ENCODE data around the gene RFX7.

The RFX7 gene

DNA sequence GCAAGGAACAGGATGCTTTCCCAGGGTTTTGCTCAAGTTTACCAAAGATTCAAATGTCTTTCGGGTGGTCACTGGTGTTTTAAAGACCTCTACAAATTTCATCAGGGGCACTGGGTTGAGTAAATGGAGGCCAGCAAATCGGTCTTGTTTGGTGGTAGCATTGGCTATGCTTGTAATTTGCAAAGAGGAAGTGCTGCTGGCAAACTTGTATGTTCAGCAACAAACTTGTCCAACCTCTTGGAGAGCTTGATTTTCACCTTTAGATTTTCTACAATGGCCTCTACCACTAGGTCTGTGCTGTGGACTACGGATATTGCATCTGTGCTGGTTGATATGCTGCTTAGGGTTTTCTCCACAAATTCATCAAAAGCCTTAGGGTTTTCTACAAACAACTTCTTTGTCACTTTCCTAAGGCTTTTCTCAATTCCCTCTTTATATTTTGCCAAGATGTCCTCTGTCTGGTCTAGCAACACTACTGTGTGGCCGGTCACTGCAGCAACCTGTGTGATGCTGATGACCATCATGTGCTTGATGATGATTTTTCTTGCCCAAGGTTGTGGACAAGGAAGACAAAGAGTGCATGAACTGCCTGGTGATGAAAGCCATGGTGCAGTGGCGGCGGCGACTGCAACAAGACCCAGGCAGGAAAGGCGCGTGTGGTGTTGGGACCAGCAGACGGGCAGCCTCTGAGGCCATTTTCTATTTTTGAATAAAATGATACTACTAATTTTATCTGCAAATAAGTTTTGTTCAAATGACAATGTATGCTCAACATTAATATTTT is 50.8 kb downstream of the RFX7 start:
- Histone ChIP-seq H3K36me3 (no peaks in the 10 kb centered on the region), H3K9me3 (ENCODE audit: severe bottlenecking) (no peaks in the 10 kb centered on the region), H3K27ac (no peak overlapping the region), H3K27me3 (ENCODE audit: insufficient read depth, low read depth, severe bottlenecking) (no peaks in the 10 kb centered on the region), H3K4me3 (ENCODE audit: low read depth, low read length) (no peak overlapping the region)
- no peak for DNase-seq
- TF ChIP-seq, protein P1, sequence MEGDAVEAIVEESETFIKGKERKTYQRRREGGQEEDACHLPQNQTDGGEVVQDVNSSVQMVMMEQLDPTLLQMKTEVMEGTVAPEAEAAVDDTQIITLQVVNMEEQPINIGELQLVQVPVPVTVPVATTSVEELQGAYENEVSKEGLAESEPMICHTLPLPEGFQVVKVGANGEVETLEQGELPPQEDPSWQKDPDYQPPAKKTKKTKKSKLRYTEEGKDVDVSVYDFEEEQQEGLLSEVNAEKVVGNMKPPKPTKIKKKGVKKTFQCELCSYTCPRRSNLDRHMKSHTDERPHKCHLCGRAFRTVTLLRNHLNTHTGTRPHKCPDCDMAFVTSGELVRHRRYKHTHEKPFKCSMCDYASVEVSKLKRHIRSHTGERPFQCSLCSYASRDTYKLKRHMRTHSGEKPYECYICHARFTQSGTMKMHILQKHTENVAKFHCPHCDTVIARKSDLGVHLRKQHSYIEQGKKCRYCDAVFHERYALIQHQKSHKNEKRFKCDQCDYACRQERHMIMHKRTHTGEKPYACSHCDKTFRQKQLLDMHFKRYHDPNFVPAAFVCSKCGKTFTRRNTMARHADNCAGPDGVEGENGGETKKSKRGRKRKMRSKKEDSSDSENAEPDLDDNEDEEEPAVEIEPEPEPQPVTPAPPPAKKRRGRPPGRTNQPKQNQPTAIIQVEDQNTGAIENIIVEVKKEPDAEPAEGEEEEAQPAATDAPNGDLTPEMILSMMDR (IDR thresholded peaks at IDR 0.05; ENCODE audit: low read depth, low read length): no peak

DNA sequence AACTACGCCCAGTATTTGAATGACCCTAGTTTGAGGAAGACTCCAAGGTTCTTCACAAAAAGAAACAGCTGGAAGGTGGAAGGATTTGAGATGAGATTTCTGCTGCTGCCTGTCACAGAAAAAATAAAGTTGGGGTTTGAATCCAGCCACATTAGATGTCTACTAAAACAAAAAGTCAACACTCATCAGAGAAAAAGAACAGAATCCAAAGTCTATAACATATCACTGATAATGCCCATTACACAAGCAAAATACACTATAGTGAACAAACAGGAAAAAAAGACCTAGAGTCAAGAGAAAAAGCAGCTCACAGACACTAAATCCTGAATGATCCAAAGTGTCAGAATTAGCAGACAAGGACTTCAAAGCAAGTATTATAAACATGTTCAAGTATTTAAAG is 56.0 kb downstream of the RFX7 start:
- H3K9me3 ChIP-seq (ENCODE audit: severe bottlenecking): no peaks in the 10 kb centered on the region
- TF ChIP-seq, protein P1 (IDR thresholded peaks at IDR 0.05; ENCODE audit: low read depth, low read length): no peak
- H3K36me3 ChIP-seq: no peaks in the 10 kb centered on the region
- H3K27ac ChIP-seq: no peak overlapping the region
- no peak for DNase-seq
- no peaks in the 10 kb centered on the region for H3K27me3 ChIP-seq (ENCODE audit: insufficient read depth, low read depth, severe bottlenecking)
- no peak overlapping the region for H3K4me3 ChIP-seq (ENCODE audit: low read depth, low read length)

DNA sequence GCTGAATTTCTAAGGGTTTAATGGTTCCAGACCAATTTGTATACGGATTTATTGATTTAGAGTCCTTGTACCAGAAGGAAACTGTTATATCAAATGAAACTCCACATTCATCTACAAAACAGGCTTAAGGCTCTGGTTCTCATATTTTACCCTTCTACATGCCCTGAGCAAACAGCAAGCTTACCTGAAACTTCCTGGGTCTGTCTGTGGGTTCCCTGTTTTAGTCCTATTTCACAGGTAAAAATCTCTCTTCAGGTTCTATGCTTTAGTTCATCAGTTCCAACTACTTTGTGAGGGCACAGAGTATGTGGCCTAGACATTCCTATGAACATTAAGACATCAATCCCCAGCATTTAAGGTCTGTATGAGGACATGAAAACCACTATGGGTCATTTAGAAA is 57.7 kb downstream of the RFX7 start:
- no peak overlapping the region for H3K4me3 ChIP-seq (ENCODE audit: low read depth, low read length)
- H3K27me3 ChIP-seq (ENCODE audit: insufficient read depth, low read depth, severe bottlenecking): no peaks in the 10 kb centered on the region
- no peak overlapping the region for H3K27ac ChIP-seq
- no peaks in the 10 kb centered on the region for H3K9me3 ChIP-seq (ENCODE audit: severe bottlenecking)
- TF ChIP-seq, protein P1 (IDR thresholded peaks at IDR 0.05; ENCODE audit: low read depth, low read length): no peak
- no peak for DNase-seq
- no peaks in the 10 kb centered on the region for H3K36me3 ChIP-seq

DNA sequence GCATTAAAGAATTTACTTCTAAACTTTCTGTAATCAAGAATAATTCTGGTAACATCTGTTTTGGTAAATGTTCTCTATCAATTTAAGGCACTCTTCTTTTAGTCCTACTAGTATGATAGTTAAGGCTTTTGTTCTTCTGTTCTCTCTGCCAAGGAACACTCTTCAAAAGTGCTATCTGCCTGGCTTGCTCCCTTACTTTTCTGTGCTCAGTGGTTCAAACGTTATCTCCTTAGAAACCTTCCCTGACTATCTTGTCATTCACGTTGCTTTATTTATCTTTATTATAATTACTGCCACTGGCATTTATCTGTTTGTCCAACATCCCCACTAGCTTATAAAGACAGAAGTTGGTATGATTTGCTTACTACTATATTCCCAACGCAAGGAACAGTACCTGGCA is 59.2 kb downstream of the RFX7 start:
- TF ChIP-seq, protein P1 (IDR thresholded peaks at IDR 0.05; ENCODE audit: low read depth, low read length): no peak
- DNase-seq: no peak
- Histone ChIP-seq H3K4me3 (ENCODE audit: low read depth, low read length) (no peak overlapping the region), H3K9me3 (ENCODE audit: severe bottlenecking) (no peaks in the 10 kb centered on the region), H3K27me3 (ENCODE audit: insufficient read depth, low read depth, severe bottlenecking) (no peaks in the 10 kb centered on the region), H3K27ac (no peak overlapping the region), H3K36me3 (no peaks in the 10 kb centered on the region)

DNA sequence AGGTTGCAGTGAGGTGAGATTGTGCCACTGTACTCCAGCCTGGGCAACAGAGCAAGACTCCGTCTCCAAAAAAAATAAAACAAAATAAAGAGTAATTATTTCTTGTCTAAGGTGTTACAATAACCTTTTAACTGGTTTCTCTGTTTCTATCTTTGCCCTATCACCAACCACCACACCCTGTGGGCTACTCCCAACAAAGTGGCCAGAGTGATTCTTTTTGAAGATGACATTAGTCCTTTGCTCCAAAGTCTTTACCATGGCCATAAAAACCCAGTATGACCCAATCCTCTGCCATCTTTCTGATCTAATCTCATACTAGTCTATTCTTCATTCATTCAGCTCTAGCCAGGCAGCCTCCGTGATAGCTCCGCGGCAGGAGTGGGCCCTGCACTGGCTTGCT is 62.8 kb downstream of the RFX7 start:
- Histone ChIP-seq H3K9me3 (ENCODE audit: severe bottlenecking) (no peaks in the 10 kb centered on the region), H3K4me3 (ENCODE audit: low read depth, low read length) (no peak overlapping the region), H3K27ac (no peak overlapping the region), H3K27me3 (ENCODE audit: insufficient read depth, low read depth, severe bottlenecking) (no peaks in the 10 kb centered on the region), H3K36me3 (no peaks in the 10 kb centered on the region)
- DNase-seq: no peak
- TF ChIP-seq, protein P1 (IDR thresholded peaks at IDR 0.05; ENCODE audit: low read depth, low read length): no peak

DNA sequence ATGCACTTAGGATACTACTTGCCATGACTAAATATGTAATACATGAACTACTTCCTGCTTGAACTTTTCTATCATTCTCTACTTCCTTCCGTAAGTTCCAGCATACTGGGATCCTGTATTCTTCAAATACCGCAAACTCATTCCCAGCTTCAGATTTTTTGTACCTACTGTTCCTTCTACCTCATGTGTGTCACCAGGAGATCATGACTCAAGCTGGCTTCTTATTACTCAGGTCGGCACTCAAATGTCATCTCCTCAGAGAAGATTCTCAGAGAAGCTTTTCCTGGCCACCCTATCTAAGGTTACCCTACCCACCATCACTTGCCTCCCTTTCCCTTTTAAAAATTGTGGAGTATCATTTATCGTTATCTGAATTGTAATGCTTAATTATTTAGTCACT is 66.7 kb downstream of the RFX7 start:
- no peak for DNase-seq
- H3K36me3 ChIP-seq: 0 out of 2 replicates have a peak, but pooled peaks cover 4% of the 10 kb centered on the region
- no peaks in the 10 kb centered on the region for H3K27me3 ChIP-seq (ENCODE audit: insufficient read depth, low read depth, severe bottlenecking)
- H3K9me3 ChIP-seq (ENCODE audit: severe bottlenecking): no peaks in the 10 kb centered on the region
- TF ChIP-seq, protein P1 (IDR thresholded peaks at IDR 0.05; ENCODE audit: low read depth, low read length): no peak
- no peak overlapping the region for H3K4me3 ChIP-seq (ENCODE audit: low read depth, low read length)
- H3K27ac ChIP-seq: no peak overlapping the region

All from WERI-Rb-1 (cell line).